BJ (cell line): ENCODE data around the gene VASP. TPM values are rescaled to one million over a fixed set of nuclear protein-coding genes. Genes with fewer than 3 reads are reported as not detected.

Experiments used
- CTCF ChIA-PET: fragments of 350-600 bp; formaldehyde crosslinking; extraction: SDS; loops from one replicate; lab custom pipeline; 2021; ENCODE audit warnings: antibody characterized with exemption, inconsistent platforms; lab: Yijun Ruan, JAX
- POLR2A ChIA-PET: fragments of 300-600 bp; sonication (Branson Sonifier 250); formaldehyde crosslinking; extraction: SDS; loops from one replicate; lab custom pipeline; 2021; ENCODE audit warnings: antibody characterized with exemption; lab: Charles Lee
- DNase-seq: peaks from one replicate; pipeline ENCODE4 v3.0.0-alpha.2; 2011; ENCODE audit warnings: low read depth
- H3K27me3 ChIP-seq: 2 replicates; pipeline ENCODE4 v1.6.0; 2011; ENCODE audit warnings: low read length; ENCODE audit not compliant: control insufficient read depth, insufficient read depth
- H3K36me3 ChIP-seq: 2 replicates; pipeline ENCODE4 v1.5.1; 2011; ENCODE audit warnings: low read length; ENCODE audit not compliant: control insufficient read depth, insufficient read depth
- H3K4me3 ChIP-seq: 2 replicates; pipeline ENCODE4 v1.5.1; 2011; ENCODE audit warnings: low read depth, mild to moderate bottlenecking, control low read depth, low read length
- polyA plus RNA-seq: library from polyadenylated mRNA; depleted of rRNA; stranded (reverse); fragments of >200 nt; gene quantifications from 2 replicates; pipeline ENCODE4 v1.2.3, GENCODE V29; 2011
- TF ChIP-seq, protein P1 (sequence below): IDR thresholded peaks from 2 replicates; pipeline ENCODE4 v1.5.1; 2011; ENCODE audit warnings: low read depth, mild to moderate bottlenecking, control low read depth, inconsistent platforms, low read length, moderate library complexity; ENCODE audit not compliant: insufficient read depth

Gene VASP
- polyA plus RNA-seq, 1 experiment, result 117 TPM

- DNase-seq, result no peak
- CTCF ChIA-PET, result interaction anchor here (23.1 kb wide), 1 partner anchor 50 kb away, joined by 764 read pairs; the partner anchor contains the start of gene ERCC1
Observed at GRCh38 chr19:45483033-45483432, 24.2 kb upstream of the VASP start.

DNA sequence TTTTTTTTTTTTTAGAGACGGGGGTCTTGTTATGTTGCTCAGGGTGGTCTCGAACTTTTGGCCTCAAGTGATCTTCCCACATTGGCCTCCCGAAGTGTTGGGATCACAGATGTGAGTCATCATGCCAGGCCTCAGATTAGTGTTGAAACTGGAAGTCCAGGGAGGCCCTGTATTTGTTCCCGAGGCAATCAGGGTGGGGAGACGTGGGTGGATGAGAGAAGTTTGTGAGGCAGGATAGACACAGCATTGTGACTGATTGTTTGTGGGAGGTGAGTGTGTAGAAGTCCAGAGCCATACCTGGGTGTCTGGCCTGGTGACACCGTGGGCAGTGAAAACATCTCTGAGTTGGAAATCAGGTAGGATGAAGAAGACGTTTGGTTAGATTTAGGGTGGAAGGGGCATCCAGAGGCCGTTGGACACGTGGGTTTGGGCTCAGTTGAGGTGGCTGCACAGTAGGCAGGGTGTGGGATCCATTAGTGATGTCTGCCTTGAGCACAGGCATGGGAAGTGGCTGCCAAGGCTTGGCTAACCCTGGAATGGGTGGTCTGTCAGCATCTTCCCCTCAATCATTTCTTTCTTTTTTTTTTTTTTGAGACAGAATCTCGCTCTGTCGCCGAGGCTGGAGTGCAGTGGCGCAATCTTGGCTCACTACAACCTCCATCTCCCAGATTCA lies 22.9 kb upstream of the VASP start:
- Histone ChIP-seq H3K27me3 (no peaks in the 10 kb centered on the region), H3K36me3 (peaks cover 2% of the 10 kb centered on the region; the same call in 1 of the 2 replicates), H3K4me3 (no peak overlapping the region)
- ChIA-PET CTCF (interaction anchor here (0.5 to 23.1 kb wide), 32 partner anchors 7 to 597 kb away, joined by 3 to 764 read pairs (median 6); partner anchors contain the start of genes EML2, ERCC1, FOSB and PPM1N), POLR2A (interaction anchor here (0.6 kb wide), 1 partner anchor 15 kb away, joined by 3 read pairs; no protein-coding TSS in a partner anchor)
- DNase-seq, result no peak
- TF ChIP-seq, protein P1, sequence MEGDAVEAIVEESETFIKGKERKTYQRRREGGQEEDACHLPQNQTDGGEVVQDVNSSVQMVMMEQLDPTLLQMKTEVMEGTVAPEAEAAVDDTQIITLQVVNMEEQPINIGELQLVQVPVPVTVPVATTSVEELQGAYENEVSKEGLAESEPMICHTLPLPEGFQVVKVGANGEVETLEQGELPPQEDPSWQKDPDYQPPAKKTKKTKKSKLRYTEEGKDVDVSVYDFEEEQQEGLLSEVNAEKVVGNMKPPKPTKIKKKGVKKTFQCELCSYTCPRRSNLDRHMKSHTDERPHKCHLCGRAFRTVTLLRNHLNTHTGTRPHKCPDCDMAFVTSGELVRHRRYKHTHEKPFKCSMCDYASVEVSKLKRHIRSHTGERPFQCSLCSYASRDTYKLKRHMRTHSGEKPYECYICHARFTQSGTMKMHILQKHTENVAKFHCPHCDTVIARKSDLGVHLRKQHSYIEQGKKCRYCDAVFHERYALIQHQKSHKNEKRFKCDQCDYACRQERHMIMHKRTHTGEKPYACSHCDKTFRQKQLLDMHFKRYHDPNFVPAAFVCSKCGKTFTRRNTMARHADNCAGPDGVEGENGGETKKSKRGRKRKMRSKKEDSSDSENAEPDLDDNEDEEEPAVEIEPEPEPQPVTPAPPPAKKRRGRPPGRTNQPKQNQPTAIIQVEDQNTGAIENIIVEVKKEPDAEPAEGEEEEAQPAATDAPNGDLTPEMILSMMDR, result no peak

More at GRCh38 chr19:45483033-45483432, 24.2 kb upstream of the VASP start:
- POLR2A ChIA-PET, result no interaction called here
- TF ChIP-seq, protein P1, result no peak
- Histone ChIP-seq H3K4me3 (no peak overlapping the region), H3K36me3 (no peaks in the 10 kb centered on the region), H3K27me3 (no peaks in the 10 kb centered on the region)

GRCh38 chr19:45485305-45486077 lies 21.8 kb upstream of the VASP start:
- POLR2A ChIA-PET, result interaction anchor here (0.5 to 0.7 kb wide), 3 partner anchors 16 to 46 kb away, joined by 3 read pairs; no protein-coding TSS in a partner anchor
- TF ChIP-seq, protein P1, result peak; percentile 91
- no peak for DNase-seq
- peaks cover 2% of the 10 kb centered on the region; the same call in 1 of the 2 replicates for H3K36me3 ChIP-seq
- H3K4me3 ChIP-seq, result peak overlapping the region; percentile 65
- CTCF ChIA-PET, result interaction anchor here (0.5 to 23.1 kb wide), 49 partner anchors 8 to 598 kb away, joined by 3 to 764 read pairs (median 4); partner anchors contain the start of genes EML2, ERCC1, FOSB and PPM1N
- no peaks in the 10 kb centered on the region for H3K27me3 ChIP-seq

DNA sequence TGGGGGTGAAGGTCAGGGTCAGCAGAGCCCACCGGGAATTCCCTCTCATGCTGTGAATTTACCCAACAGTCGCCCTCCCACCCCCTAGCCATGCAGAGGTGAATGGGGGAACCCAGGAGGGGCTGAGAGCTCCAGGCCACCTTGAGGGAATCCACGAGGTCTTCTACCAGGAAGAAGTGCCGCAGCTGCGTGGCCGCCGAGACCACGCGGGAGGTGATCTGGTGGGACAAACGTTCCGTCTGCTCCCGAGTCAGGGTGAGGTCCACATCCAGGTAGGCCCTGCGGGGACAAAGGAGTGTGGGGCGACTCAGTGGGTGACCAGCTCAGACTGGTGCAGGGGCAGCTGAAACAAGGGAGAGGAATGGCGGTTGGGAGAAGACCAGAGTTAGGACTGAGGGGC lies 18.6 kb upstream of the VASP start:
- TF ChIP-seq, protein P1, result no peak
- Histone ChIP-seq H3K36me3 (peaks cover 2% of the 10 kb centered on the region; the same call in 1 of the 2 replicates), H3K27me3 (no peaks in the 10 kb centered on the region), H3K4me3 (no peak overlapping the region)
- no peak for DNase-seq
- ChIA-PET CTCF (interaction anchor here (0.9 to 23.1 kb wide), 3 partner anchors 12 to 153 kb away, joined by 3 to 764 read pairs (median 50); partner anchors contain the start of gene ERCC1), POLR2A (no interaction called here)
